ENCODE measurements around the gene CCNJL. TPM values are rescaled to one million over a fixed set of nuclear protein-coding genes. Genes with fewer than 3 reads are reported as not detected.

The CCNJL gene
- total and polyA plus RNA-seq, 7 donors, result 0.16 to 18.7 (median 4.7) TPM

DNA sequence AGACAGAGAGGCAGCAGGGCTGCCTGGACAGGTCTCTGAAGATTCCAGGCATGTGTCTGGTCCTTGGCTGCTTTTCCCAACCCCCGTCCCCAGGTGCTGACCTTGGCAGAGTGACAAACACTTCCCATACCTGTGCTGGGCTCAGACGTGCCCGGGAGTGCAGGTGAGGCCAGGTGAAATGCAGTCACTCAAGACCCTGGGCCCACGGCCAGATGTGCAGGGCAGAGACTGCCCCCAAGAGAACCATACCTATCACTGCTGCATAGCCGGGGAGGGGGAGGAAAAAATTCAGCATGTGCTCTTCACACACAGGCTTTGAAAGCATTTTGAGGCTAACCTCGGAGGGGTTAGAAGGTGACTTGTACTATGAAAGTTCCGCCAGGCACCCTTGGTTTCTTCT, 22.6 kb downstream of the CCNJL start:
- Histone ChIP-seq H3K4me1 (peaks cover 0 to 11% (median 11%) of the 10 kb centered on the region in 4 donors), H3K4me3 (no peak overlapping the region), H3K9me3 (no peaks in the 10 kb centered on the region), H3K27ac (no peak overlapping the region), H3K27me3 (no peaks in the 10 kb centered on the region), H3K36me3 (no peaks in the 10 kb centered on the region)
- TF ChIP-seq, protein P1, sequence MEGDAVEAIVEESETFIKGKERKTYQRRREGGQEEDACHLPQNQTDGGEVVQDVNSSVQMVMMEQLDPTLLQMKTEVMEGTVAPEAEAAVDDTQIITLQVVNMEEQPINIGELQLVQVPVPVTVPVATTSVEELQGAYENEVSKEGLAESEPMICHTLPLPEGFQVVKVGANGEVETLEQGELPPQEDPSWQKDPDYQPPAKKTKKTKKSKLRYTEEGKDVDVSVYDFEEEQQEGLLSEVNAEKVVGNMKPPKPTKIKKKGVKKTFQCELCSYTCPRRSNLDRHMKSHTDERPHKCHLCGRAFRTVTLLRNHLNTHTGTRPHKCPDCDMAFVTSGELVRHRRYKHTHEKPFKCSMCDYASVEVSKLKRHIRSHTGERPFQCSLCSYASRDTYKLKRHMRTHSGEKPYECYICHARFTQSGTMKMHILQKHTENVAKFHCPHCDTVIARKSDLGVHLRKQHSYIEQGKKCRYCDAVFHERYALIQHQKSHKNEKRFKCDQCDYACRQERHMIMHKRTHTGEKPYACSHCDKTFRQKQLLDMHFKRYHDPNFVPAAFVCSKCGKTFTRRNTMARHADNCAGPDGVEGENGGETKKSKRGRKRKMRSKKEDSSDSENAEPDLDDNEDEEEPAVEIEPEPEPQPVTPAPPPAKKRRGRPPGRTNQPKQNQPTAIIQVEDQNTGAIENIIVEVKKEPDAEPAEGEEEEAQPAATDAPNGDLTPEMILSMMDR (IDR thresholded peaks at IDR 0.05), result no peak
- TF ChIP-seq POLR2A (IDR thresholded peaks at IDR 0.05), result no peak
- TF ChIP-seq POLR2AphosphoS5 (IDR thresholded peaks at IDR 0.05), result no peak
- no peak for TF ChIP-seq EP300 (IDR thresholded peaks at IDR 0.05)
- no peak for DNase-seq
- 41 to 64% methylated on average over 7 of the region's 7 CpGs for WGBS, 2 donors
- intact Hi-C loops (cut with DNase I), result no loop called here

DNA sequence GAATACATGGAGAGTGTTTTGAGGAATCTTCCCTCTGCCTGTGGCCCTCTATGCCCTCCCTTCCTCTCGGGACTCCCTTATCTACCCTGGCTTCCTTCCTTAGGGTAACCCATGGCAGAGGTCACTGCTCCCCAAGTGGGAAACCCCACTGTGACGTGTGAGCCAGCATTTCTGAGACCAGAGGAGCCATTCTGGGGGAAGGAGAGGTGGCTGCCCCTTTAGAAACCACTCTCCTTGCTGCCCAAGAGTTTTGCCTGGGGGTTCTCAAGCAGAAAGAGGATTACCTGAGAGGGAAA, 23.1 kb downstream of the CCNJL start:
- Histone ChIP-seq H3K36me3 (no peaks in the 10 kb centered on the region), H3K4me3 (no peak overlapping the region), H3K27me3 (no peaks in the 10 kb centered on the region), H3K4me1 (peaks cover 0 to 11% (median 11%) of the 10 kb centered on the region in 4 donors), H3K27ac (no peak overlapping the region), H3K9me3 (no peaks in the 10 kb centered on the region)
- no peak for TF ChIP-seq EP300 (IDR thresholded peaks at IDR 0.05)
- intact Hi-C loops (cut with DNase I), result no loop called here
- DNase-seq, result no peak
- 54 to 80% methylated on average over 2 of the region's 2 CpGs for WGBS, 2 donors

DNA sequence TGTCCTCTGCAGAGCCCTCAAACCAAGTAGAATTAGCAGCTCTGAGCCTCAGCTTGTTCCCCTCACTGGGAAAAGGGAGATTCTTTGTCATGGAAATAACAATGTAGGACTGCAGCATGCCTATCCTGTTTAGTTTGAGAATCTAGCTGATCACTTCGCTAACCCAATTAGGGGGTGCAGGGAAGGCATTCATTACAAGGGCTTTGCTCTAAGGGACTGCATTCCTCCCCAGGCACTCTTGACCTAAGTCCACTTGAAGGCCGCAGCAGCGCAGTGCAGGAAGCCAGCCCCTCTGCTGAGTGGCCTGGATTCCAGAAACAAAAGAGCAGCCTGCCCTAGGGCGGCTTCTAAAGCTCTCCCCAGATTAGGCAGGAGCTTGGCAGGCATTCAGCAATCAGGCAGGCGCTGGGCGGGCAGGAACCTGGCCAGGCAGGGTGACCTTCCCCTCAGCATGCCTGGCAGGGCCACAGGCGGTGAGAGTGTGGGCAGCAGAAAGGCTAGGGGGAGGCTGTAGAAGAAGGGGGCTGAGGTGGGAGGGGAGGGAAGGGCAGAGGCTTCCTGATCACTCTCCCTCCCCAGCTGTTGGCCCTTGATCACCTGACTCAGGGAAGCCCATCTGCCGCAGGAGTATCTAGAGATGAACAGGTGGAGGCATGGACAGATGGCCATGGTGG, 24.8 kb downstream of the CCNJL start:
- H3K27me3 ChIP-seq, result no peaks in the 10 kb centered on the region
- TF ChIP-seq EP300 (IDR thresholded peaks at IDR 0.05), result no peak
- no peak for TF ChIP-seq POLR2AphosphoS5 (IDR thresholded peaks at IDR 0.05)
- TF ChIP-seq, protein P1 (IDR thresholded peaks at IDR 0.05), result no peak
- no peak for TF ChIP-seq POLR2A (IDR thresholded peaks at IDR 0.05)
- no peak overlapping the region for H3K4me3 ChIP-seq
- H3K9me3 ChIP-seq, result no peaks in the 10 kb centered on the region
- H3K27ac ChIP-seq, result peak overlapping the region; percentile 4 to 32 (median 19)
- 27 to 60% methylated on average over 8 of the region's 8 CpGs for WGBS, 2 donors
- intact Hi-C loops (cut with DNase I), result no loop called here
- H3K36me3 ChIP-seq, result no peaks in the 10 kb centered on the region
- DNase-seq, result no peak
- H3K4me1 ChIP-seq, result peaks cover 0 to 11% (median 11%) of the 10 kb centered on the region in 4 donors

DNA sequence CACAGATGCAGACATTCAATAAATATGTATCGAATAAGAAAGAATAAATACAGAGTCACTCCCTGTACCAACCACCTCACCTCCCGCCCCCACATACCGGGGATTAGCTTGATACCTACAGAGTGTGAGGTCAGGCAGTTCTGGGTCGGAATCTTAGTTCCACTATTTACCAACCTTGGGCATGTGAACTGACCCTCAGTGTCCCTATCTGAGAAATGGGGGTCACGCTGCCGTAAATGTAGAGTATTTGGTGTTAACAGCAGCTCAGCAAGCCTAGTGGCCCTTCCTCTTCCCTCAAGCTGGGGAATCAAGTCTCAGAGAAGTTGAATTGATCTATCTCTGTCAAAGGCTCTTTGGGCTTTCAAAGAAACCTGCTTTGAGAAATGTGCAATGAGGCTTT, 25.4 kb downstream of the CCNJL start:
- no peak for DNase-seq
- Histone ChIP-seq H3K27ac (peak overlapping the region in 2 of 4 donors; percentile 4 to 7), H3K36me3 (no peaks in the 10 kb centered on the region), H3K4me1 (peaks cover 0 to 11% (median 11%) of the 10 kb centered on the region in 4 donors), H3K4me3 (no peak overlapping the region), H3K9me3 (no peaks in the 10 kb centered on the region), H3K27me3 (no peaks in the 10 kb centered on the region)
- intact Hi-C loops (cut with DNase I), result no loop called here
- TF ChIP-seq, protein P1 (IDR thresholded peaks at IDR 0.05), result no peak
- TF ChIP-seq EP300 (IDR thresholded peaks at IDR 0.05) (no peak), POLR2AphosphoS5 (IDR thresholded peaks at IDR 0.05) (no peak), POLR2A (IDR thresholded peaks at IDR 0.05) (no peak)
- WGBS, 2 donors, result 89 to 91% methylated on average over 6 of the region's 6 CpGs

DNA sequence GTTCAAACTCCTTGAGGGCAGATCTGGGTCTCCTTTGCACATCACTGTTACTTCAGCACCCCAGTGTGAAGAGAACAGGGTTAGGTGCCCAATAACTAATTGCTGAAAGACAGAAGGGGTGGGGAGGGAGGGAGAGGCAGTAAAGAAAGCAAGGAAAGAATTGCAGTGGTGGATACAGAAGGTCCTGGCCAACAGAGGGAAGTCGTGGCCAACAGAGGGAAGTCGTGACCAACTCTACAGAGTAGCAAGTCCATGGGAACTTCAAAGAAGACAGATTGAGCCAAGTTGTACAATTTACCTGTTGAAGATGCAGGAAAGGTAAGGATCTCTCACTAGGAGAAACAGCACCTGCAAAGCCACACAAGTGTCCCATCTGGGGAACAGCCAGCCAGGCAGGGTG, 27.0 kb downstream of the CCNJL start:
- intact Hi-C loops (cut with DNase I), result no loop called here
- Histone ChIP-seq H3K27me3 (no peaks in the 10 kb centered on the region), H3K27ac (no peak overlapping the region), H3K9me3 (no peaks in the 10 kb centered on the region), H3K4me1 (peaks cover 0 to 11% (median 11%) of the 10 kb centered on the region in 4 donors), H3K4me3 (no peak overlapping the region), H3K36me3 (no peaks in the 10 kb centered on the region)
- DNase-seq, result no peak
- WGBS, 2 donors, result 69 to 73% methylated on average over 2 of the region's 2 CpGs
- no peak for TF ChIP-seq POLR2A (IDR thresholded peaks at IDR 0.05)
- TF ChIP-seq EP300 (IDR thresholded peaks at IDR 0.05), result no peak
- TF ChIP-seq, protein P1 (IDR thresholded peaks at IDR 0.05), result no peak
- no peak for TF ChIP-seq POLR2AphosphoS5 (IDR thresholded peaks at IDR 0.05)

Data from sigmoid colon (tissue), 7 donors.